Measurements from ENCODE around the gene SLC24A1.

GRCh38 chr15:65633752-65634151 is 12.0 kb downstream of the SLC24A1 start:
- TF ChIP-seq SPI1 (IDR thresholded peaks at IDR 0.05; ENCODE audit: low read depth, low read length) (no peak), POLR2A (IDR thresholded peaks at IDR 0.05; ENCODE audit: low read depth, low read length) (no peak), TAF1 (IDR thresholded peaks at IDR 0.05; ENCODE audit: low read depth, low read length) (no peak), POLR2AphosphoS5 (IDR thresholded peaks at IDR 0.05; ENCODE audit: low read depth, low read length) (no peak)

Data from GM12891 (cell line).